Upper lobe of left lung (tissue), 6 donors: Measurements from ENCODE around the gene OAS2. TPM values are rescaled to one million over a fixed set of nuclear protein-coding genes. Genes with fewer than 3 reads are reported as not detected.

Experiments
- ATAC-seq, 2 donors: fragments of 200-7000 bp; cut with Tn5 transposase; one replicate each; pipeline ENCODE4 v1.9.1; 2022; ENCODE audit warnings: mild to moderate bottlenecking in 2 of 2, moderate library complexity in 2 of 2; ENCODE audit not compliant: low FRiP score in 2 of 2
- DNase-seq, 2 donors: peaks; one replicate each; pipeline ENCODE4 v3.0.0-alpha.2; 2019 to 2020
- H3K27ac ChIP-seq, 4 donors: fragments of 200-600 bp; sonication (generic); one replicate each; pipeline ENCODE4 v1.5.1; 2016 to 2019
- H3K27me3 ChIP-seq, 4 donors: fragments of 200-600 bp; sonication (generic); one replicate each; pipeline ENCODE4 v1.5.1; 2017 to 2019
- H3K36me3 ChIP-seq, 4 donors: fragments of 200-600 bp; sonication (generic); one replicate each; pipeline ENCODE4 v1.5.1; 2016 to 2019
- H3K4me1 ChIP-seq, 4 donors: fragments of 200-600 bp; sonication (generic); one replicate each; pipeline ENCODE4 v1.5.1; 2018 to 2019
- H3K4me3 ChIP-seq, 4 donors: fragments of 200-600 bp; sonication (generic); one replicate each; pipeline ENCODE4 v1.5.1; 2017 to 2019; ENCODE audit warnings: mild to moderate bottlenecking in 2 of 4, moderate library complexity in 1 of 4
- H3K9me3 ChIP-seq, 4 donors: fragments of 200-600 bp; sonication (generic); one replicate each; pipeline ENCODE4 v1.5.1; 2018 to 2019
- EP300 ChIP-seq, 4 donors: sonication (generic); formaldehyde crosslinking; IDR thresholded peaks; one replicate each; pipeline ENCODE4 v1.5.1; 2017; ENCODE audit warnings: antibody characterized with exemption in 4 of 4, control low read depth in 2 of 4
- POLR2A ChIP-seq, 4 donors: fragments of 450-650 bp; IDR thresholded peaks; one replicate each; pipeline ENCODE4 v1.5.1; 2016 to 2017; ENCODE audit warnings: antibody characterized with exemption in 4 of 4, mild to moderate bottlenecking in 2 of 4
- POLR2AphosphoS5 ChIP-seq, 2 donors: sonication (generic); formaldehyde crosslinking; IDR thresholded peaks; one replicate each; pipeline ENCODE4 v1.5.1; 2017; ENCODE audit warnings: antibody characterized with exemption in 2 of 2
- WGBS, 2 donors: methylation state at CpG; one replicate each; pipeline ENCODE4 v1.1.5; 2017 to 2018; 5-methylcytosine and 5-hydroxymethylcytosine counted together
- total RNA-seq, 6 donors: library from RNA; depleted of rRNA in 4 of 6; stranded (reverse); fragments of >200 nt in 4 of 6; gene quantifications; one replicate each; pipeline versions ENCODE4 v1.1.0 to v1.2.1, GENCODE V29; 2016 to 2021
- TF ChIP-seq, protein P1 (sequence below), 6 experiments: fragments of 450-650 bp in 4 of 6; fragments of 200-600 bp in 2 of 6; sonication (generic) in 2 of 6; IDR thresholded peaks; one replicate each; pipeline ENCODE4 v1.5.1; 2016 to 2019; ENCODE audit warnings: antibody characterized with exemption in 6 of 6
- donor health status: DM: no; HTN: no; CAD: no; lungs with moderate emphysema.
- donor health status: DM: no; HTN: yes; CAD: no; lungs with severe emphysema.

The OAS2 gene
- total RNA-seq, 6 donors from 2014 or later = 17.2 to 59.7 (median 20.1) TPM

DNA sequence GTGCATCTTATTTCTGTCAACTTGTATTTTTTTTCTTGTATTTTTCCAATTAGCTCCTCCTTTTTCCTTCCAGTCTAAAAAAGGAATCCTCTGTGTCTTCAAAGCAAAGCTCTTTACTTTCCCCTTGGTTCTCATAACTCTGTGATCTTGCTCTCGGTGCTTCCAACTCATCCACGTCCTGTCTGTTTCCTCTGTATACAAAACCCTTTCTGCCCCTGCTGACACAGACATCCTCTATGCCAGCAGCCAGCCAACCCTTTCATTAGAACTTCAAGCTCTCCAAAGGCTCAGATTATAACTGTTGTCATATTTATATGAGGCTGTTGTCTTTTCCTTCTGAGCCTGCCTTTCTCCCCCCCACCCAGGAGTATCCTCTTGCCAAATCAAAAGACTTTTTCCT is 32.4 kb downstream of the OAS2 start:
- TF ChIP-seq POLR2AphosphoS5 (IDR thresholded peaks at IDR 0.05) (no peak), EP300 (IDR thresholded peaks at IDR 0.05) (no peak), POLR2A (IDR thresholded peaks at IDR 0.05) (no peak)
- TF ChIP-seq, protein P1, sequence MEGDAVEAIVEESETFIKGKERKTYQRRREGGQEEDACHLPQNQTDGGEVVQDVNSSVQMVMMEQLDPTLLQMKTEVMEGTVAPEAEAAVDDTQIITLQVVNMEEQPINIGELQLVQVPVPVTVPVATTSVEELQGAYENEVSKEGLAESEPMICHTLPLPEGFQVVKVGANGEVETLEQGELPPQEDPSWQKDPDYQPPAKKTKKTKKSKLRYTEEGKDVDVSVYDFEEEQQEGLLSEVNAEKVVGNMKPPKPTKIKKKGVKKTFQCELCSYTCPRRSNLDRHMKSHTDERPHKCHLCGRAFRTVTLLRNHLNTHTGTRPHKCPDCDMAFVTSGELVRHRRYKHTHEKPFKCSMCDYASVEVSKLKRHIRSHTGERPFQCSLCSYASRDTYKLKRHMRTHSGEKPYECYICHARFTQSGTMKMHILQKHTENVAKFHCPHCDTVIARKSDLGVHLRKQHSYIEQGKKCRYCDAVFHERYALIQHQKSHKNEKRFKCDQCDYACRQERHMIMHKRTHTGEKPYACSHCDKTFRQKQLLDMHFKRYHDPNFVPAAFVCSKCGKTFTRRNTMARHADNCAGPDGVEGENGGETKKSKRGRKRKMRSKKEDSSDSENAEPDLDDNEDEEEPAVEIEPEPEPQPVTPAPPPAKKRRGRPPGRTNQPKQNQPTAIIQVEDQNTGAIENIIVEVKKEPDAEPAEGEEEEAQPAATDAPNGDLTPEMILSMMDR (IDR thresholded peaks at IDR 0.05) = no peak

DNA sequence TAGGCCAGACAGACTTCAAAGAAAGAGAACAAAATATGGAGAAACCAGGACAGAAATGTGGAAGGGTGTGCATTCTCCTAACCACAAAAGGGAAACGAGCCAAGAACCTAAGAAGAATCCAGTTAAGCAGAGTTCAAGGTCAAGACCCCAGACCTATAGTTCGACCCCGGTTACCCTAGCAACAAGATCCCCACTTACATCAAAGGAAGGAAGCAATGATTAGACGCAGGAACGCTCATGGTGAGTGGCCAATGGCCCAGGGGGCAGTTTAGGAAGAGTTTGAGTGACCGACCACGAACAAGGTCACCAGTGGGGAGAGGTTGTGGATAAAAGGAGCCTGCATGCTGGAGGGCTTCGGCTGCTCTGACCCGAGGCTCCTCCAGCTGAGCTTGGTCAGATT is 36.2 kb downstream of the OAS2 start:
- Histone ChIP-seq H3K27me3 (no peaks in the 10 kb centered on the region), H3K4me3 (no peak overlapping the region), H3K9me3 (peaks cover 0 to 5% (median 2%) of the 10 kb centered on the region in 4 donors), H3K36me3 (peaks cover 0 to 20% (median 5%) of the 10 kb centered on the region in 4 donors), H3K27ac (no peak overlapping the region), H3K4me1 (no peaks in the 10 kb centered on the region)
- ATAC-seq (no peak), DNase-seq (no peak)
- TF ChIP-seq POLR2A (IDR thresholded peaks at IDR 0.05) (no peak), EP300 (IDR thresholded peaks at IDR 0.05) (no peak), POLR2AphosphoS5 (IDR thresholded peaks at IDR 0.05) (no peak)
- TF ChIP-seq, protein P1 (IDR thresholded peaks at IDR 0.05) = no peak
- 53 to 59% methylated on average over 9 of the region's 9 CpGs for WGBS, 2 donors

More for the DNA sequence above, 32.4 kb downstream of the OAS2 start:
- Histone ChIP-seq H3K4me1 (no peaks in the 10 kb centered on the region), H3K27me3 (no peaks in the 10 kb centered on the region), H3K36me3 (peaks cover 6 to 56% (median 30%) of the 10 kb centered on the region in 4 donors), H3K4me3 (no peak overlapping the region), H3K9me3 (peaks cover 0 to 5% (median 2%) of the 10 kb centered on the region in 4 donors), H3K27ac (no peak overlapping the region)
- no peak for DNase-seq
- WGBS, 2 donors = 44 to 78% methylated on average over 2 of the region's 2 CpGs
- no peak for ATAC-seq

DNA sequence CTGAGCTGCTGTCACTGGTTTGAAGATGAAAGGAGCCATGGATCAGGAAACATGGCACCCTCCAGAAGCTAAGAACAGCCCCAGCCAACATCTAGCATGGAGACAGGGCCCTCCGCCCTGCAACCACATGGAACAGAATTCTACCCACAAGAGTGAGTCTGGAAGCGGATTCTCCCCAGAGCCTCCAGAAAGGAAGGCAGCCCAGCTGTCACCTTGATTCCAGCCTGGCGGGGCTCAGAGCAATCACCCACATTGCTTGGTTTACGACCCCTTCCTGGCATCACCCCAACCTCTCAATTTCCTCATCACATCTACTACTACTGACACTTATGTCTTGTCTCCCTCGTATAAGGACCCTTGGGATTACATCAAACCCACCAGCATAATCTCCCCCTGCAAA is 38.5 kb downstream of the OAS2 start:
- Histone ChIP-seq H3K4me1 (no peaks in the 10 kb centered on the region), H3K36me3 (no peaks in the 10 kb centered on the region), H3K9me3 (no peaks in the 10 kb centered on the region), H3K4me3 (no peak overlapping the region), H3K27me3 (no peaks in the 10 kb centered on the region), H3K27ac (no peak overlapping the region)
- DNase-seq (no peak), ATAC-seq (no peak)
- TF ChIP-seq POLR2A (IDR thresholded peaks at IDR 0.05) (no peak), EP300 (IDR thresholded peaks at IDR 0.05) (no peak), POLR2AphosphoS5 (IDR thresholded peaks at IDR 0.05) (no peak)
- TF ChIP-seq, protein P1 (IDR thresholded peaks at IDR 0.05) = no peak
- 74 to 75% methylated on average over 5 of the region's 5 CpGs for WGBS, 2 donors

DNA sequence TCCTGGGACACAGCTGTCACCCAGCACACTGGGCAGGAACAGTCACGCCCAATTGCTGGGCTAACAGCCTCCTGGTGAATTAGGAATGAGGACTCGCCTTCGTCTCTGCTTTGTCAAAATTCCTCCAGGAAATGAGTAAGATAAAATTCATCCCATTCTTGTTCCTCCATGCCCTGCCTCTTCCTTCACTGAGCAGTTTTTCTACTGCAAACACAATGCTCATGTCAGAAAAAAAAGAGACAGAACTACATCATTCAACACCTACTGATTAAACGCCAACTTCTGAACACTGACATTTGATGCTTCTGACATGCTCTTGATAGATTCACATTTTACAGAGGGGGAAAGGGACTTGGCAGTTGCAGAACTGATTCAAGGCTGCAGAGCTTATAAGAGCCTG is 40.7 kb downstream of the OAS2 start:
- no peaks in the 10 kb centered on the region for H3K9me3 ChIP-seq
- TF ChIP-seq POLR2AphosphoS5 (IDR thresholded peaks at IDR 0.05) = no peak
- TF ChIP-seq, protein P1 (IDR thresholded peaks at IDR 0.05) = no peak
- no peak for TF ChIP-seq POLR2A (IDR thresholded peaks at IDR 0.05)
- TF ChIP-seq EP300 (IDR thresholded peaks at IDR 0.05) = no peak
- DNase-seq = no peak
- no peak overlapping the region for H3K4me3 ChIP-seq
- H3K4me1 ChIP-seq = no peaks in the 10 kb centered on the region
- H3K27me3 ChIP-seq = no peaks in the 10 kb centered on the region
- 52 to 54% methylated on average over 4 of the region's 4 CpGs for WGBS, 2 donors
- no peak overlapping the region for H3K27ac ChIP-seq
- no peaks in the 10 kb centered on the region for H3K36me3 ChIP-seq
- ATAC-seq = no peak

DNA sequence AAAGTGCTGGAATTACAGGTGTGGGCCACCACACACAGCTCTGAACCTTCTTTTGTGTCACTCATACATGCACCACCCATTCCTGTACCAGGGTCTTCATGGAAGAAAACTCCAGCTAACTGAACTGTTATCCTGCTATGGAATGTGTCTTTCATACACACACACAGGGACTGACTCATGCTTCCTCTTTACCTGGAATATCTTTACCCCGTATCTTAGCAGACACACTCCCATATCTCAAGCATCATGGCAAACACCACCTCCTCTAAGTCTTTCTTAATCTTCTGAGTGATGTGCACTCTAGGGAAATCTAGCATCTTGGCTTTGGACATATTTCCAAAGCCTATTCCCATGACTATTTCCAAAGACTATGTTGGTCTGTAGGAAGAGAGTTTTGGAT is 43.2 kb downstream of the OAS2 start:
- Histone ChIP-seq H3K27ac (no peak overlapping the region), H3K4me1 (no peaks in the 10 kb centered on the region), H3K4me3 (no peak overlapping the region), H3K9me3 (no peaks in the 10 kb centered on the region), H3K27me3 (no peaks in the 10 kb centered on the region), H3K36me3 (no peaks in the 10 kb centered on the region)
- ATAC-seq (no peak), DNase-seq (no peak)
- WGBS, 2 donors = 67 to 94% methylated on average over 1 of the region's 1 CpG
- TF ChIP-seq, protein P1 (IDR thresholded peaks at IDR 0.05) = no peak
- no peak for TF ChIP-seq POLR2AphosphoS5 (IDR thresholded peaks at IDR 0.05)
- no peak for TF ChIP-seq POLR2A (IDR thresholded peaks at IDR 0.05)
- no peak for TF ChIP-seq EP300 (IDR thresholded peaks at IDR 0.05)
